BE2C (cell line): Measurements from ENCODE around the gene UNC119B.
"Not testable (repeated sequence)": the region's sequence is repeated elsewhere in the genome, so short reads cannot be mapped to it uniquely, and the experiment has no call there.

Experiments
- DNase-seq: peaks from one replicate; pipeline ENCODE4 v3.0.0-alpha.2; 2020
- H3K27me3 ChIP-seq: fragments of 250-450 bp; sonication (Bioruptor Pico); 2 replicates; pipeline ENCODE4 v1.5.1; 2020; ENCODE audit warnings: mild to moderate bottlenecking
- H3K36me3 ChIP-seq: fragments of 250-450 bp; sonication (Bioruptor Pico); 2 replicates; pipeline ENCODE4 v1.5.1; 2020; ENCODE audit warnings: mild to moderate bottlenecking
- H3K4me1 ChIP-seq: fragments of 250-450 bp; sonication (Bioruptor Pico); 2 replicates; pipeline ENCODE4 v1.5.1; 2020
- H3K4me3 ChIP-seq: 2 replicates; pipeline ENCODE4 v1.5.1; 2011; ENCODE audit warnings: low read depth, low read length
- H3K9me3 ChIP-seq: fragments of 250-450 bp; sonication (Bioruptor Pico); 2 replicates; pipeline ENCODE4 v1.5.1; 2020
- TF ChIP-seq, protein P1 (sequence below): IDR thresholded peaks from 2 replicates; pipeline ENCODE4 v1.5.1; 2012; ENCODE audit warnings: mild to moderate bottlenecking, low read depth, low read length

UNC119B gene

DNA sequence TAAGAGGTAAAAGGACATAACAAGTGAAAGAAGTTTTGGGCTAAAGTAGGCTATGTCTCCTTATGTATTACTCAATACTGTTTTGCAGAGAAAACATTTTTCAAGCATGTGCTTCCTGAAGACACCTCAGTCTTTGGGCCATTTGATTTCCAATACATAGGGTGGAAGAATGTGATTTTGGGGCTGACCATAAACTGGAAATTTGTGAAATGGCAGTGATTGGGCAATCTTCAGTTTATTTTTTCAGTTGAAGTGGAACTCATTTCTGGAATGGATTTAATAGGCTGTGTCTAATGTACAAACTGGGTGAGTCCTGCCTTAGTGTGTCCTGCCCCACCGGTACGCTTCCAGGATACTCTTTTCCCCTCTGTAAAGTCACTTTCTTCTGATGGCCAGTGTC lies 12.5 kb downstream of the UNC119B start:
- peaks cover 56% of the 10 kb centered on the region for H3K4me1 ChIP-seq
- TF ChIP-seq, protein P1, sequence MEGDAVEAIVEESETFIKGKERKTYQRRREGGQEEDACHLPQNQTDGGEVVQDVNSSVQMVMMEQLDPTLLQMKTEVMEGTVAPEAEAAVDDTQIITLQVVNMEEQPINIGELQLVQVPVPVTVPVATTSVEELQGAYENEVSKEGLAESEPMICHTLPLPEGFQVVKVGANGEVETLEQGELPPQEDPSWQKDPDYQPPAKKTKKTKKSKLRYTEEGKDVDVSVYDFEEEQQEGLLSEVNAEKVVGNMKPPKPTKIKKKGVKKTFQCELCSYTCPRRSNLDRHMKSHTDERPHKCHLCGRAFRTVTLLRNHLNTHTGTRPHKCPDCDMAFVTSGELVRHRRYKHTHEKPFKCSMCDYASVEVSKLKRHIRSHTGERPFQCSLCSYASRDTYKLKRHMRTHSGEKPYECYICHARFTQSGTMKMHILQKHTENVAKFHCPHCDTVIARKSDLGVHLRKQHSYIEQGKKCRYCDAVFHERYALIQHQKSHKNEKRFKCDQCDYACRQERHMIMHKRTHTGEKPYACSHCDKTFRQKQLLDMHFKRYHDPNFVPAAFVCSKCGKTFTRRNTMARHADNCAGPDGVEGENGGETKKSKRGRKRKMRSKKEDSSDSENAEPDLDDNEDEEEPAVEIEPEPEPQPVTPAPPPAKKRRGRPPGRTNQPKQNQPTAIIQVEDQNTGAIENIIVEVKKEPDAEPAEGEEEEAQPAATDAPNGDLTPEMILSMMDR = no peak
- no peaks in the 10 kb centered on the region for H3K9me3 ChIP-seq
- no peak overlapping the region for H3K4me3 ChIP-seq
- H3K36me3 ChIP-seq = peaks cover 44% of the 10 kb centered on the region
- no peaks in the 10 kb centered on the region for H3K27me3 ChIP-seq
- no peak for DNase-seq

DNA sequence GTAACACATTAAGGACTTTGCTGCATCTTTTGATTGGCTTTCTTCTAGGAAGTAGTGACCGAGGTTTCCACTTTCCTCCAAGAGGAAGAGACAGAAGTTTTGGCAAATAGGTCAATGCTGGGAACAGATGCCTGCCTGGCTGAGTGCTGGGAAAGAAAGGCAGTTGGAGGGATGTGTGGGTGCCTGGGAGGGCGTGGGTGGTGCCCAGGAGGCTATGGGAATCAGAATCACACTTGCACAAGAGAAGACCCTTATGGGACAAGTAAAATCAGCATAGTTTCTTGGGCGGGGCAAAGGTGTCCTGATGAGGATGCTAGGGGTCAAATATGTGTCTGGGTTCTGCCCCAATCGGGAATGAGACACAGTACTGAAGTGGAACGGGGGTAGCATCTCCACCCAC lies 14.5 kb downstream of the UNC119B start:
- H3K36me3 ChIP-seq = peaks cover 26% of the 10 kb centered on the region
- no peak for DNase-seq
- H3K4me3 ChIP-seq = no peak overlapping the region
- TF ChIP-seq, protein P1 = no peak
- no peaks in the 10 kb centered on the region for H3K9me3 ChIP-seq
- peaks cover 37% of the 10 kb centered on the region for H3K4me1 ChIP-seq
- no peaks in the 10 kb centered on the region for H3K27me3 ChIP-seq

DNA sequence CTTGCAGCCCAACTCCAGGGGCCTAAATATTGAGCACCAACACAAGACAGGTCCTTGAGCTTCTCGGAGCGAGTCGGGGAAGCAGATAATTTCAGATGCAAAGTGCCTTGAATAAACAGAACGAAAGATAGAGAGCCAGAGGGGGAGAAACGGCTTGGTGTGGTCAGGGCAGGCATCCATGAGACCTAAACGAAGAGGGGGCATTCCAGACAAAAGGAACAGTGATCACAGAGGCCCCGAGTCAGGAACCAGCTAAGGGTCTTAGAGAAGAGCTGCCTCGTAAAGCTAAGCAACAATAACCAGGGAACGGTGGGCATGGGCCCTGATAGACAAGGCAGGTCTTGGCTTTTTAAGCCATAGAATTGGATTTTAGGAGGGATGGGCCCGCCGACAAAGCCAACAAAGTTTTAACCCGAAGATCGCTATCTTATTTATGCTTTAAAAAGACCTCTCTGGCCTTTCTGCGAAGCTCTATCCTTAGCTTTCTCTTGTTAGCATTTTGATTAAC lies 14.9 kb downstream of the UNC119B start:
- peak overlapping the region; percentile 63 for H3K4me3 ChIP-seq
- no peaks in the 10 kb centered on the region for H3K9me3 ChIP-seq
- DNase-seq = no peak
- TF ChIP-seq, protein P1 = no peak
- H3K27me3 ChIP-seq = no peaks in the 10 kb centered on the region
- H3K4me1 ChIP-seq = peaks cover 32% of the 10 kb centered on the region
- peaks cover 21% of the 10 kb centered on the region for H3K36me3 ChIP-seq

DNA sequence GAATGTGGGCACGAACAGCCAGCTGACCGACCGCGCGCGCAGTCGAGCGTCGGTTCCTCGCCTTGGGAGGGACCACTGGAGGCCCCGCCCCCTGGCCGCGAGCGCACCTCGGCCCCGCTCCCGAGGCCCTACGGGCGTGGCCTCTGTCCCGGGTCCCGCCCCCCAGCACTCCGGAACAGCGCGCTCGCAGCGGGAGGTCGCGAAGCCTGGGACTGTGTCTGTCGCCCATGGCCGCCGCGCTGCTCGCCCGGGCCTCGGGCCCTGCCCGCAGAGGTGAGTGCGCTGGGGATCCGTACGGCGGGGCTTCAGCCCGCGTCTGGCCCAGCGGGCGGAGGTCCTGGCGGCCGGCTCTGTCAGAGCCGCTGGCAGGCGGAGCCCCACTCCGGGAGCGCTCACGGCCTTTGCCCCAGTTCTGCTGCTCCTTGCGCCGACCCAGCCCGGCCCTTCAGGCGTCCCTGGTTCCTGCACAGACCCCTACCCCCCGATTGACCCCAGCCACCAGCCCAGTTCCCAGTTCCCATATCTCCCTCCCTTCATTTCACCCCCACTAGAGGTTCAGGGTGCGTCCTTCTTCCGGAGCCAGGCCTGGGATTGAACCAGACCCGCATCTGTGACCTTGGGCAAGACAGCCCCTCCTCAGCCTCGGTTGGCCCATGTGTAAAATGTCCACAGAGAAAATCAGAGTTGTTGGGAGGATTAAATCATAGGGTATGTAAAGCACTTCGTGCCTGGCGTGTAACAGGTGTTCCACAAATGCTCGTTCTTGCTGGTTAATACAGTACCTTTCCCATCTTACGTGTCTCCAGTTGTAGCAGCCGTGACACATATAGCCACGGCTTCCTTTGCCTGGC lies 15.6 kb downstream of the UNC119B start, which contains the start of gene ACADS:
TSS of gene ACADS (plus strand) at position 168 of the 851 bp plus-strand sequence. CDS start at position 228, 60 bp downstream.
- DNase-seq = peak; percentile 95
- TF ChIP-seq, protein P1 = no peak
- Histone ChIP-seq H3K4me1 (peaks cover 27% of the 10 kb centered on the region), H3K4me3 (peak within 1 kb of the TSS; percentile 63), H3K27me3 (no peaks in the 10 kb centered on the region), H3K36me3 (peaks cover 18% of the 10 kb centered on the region), H3K9me3 (no peaks in the 10 kb centered on the region)

DNA sequence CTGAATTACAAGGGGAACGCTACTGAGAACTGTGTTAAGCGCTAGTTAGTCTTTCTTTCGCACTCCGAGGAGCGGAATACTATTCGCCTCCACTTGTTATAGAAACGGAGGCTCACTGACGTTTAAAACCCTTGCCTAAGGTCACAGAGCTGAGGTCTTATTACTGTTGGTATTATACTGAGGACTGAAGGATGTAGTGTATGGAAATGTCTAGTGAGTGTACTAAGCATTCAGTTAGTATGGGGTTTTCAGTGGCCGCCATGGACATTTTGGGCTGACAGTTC lies 16.2 kb downstream of the UNC119B start:
- TF ChIP-seq, protein P1 = no peak
- H3K4me3 ChIP-seq = peak overlapping the region; percentile 63
- DNase-seq = no peak
- H3K4me1 ChIP-seq = peaks cover 21% of the 10 kb centered on the region
- H3K36me3 ChIP-seq = peaks cover 13% of the 10 kb centered on the region
- no peaks in the 10 kb centered on the region for H3K9me3 ChIP-seq
- no peaks in the 10 kb centered on the region for H3K27me3 ChIP-seq

DNA sequence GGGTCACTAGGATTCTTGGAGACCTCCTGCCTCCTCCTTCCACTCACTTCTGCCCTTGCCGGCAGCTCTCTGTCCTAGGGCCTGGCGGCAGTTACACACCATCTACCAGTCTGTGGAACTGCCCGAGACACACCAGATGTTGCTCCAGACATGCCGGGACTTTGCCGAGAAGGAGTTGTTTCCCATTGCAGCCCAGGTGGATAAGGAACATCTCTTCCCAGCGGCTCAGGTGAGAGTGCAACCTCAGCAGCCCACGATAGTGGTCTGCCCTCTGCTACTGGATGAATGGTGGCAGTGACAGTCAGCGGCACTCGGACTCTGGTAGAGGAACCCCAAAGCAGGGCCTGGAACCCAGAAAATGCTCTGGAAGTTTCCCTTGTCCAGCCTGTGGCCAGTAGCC lies 16.7 kb downstream of the UNC119B start:
- Histone ChIP-seq H3K9me3 (no peaks in the 10 kb centered on the region), H3K27me3 (no peaks in the 10 kb centered on the region), H3K36me3 (peaks cover 13% of the 10 kb centered on the region), H3K4me3 (no peak overlapping the region), H3K4me1 (peaks cover 17% of the 10 kb centered on the region)
- DNase-seq = no peak
- TF ChIP-seq, protein P1 = no peak

DNA sequence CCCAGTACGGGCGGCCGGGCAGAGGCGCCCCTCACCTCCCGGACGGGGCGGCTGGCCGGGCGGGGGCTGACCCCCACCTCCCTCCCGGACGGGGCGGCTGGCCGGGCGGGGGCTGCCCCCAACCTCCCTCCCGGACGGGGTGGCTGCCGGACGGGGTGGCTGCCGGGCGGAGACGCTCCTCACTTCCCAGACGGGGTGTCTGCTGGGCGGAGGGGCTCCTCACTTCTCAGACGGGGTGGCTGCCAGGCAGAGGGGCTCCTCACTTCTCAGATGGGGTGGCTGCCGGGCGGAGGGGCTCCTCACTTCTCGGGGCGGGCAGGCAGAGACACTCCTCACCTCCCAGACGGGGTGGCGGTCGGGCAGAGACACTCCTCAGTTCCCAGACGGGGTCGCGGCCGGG lies 21.9 kb downstream of the UNC119B start:
- DNase-seq, H3K4me1 ChIP-seq: not testable (repeated sequence)

More for the DNA sequence above, 21.9 kb downstream of the UNC119B start:
- not testable (repeated sequence) for H3K36me3 ChIP-seq, H3K27me3 ChIP-seq, H3K9me3 ChIP-seq, H3K4me3 ChIP-seq
